ENCODE measurements around the gene TMEM167B. TPM values are rescaled to one million over a fixed set of nuclear protein-coding genes. Genes with fewer than 3 reads are reported as not detected.

Gene TMEM167B
- total and polyA plus RNA-seq, 2 of the 8 experiments (the other 6 are each of a cell fraction or from before 2014, with no cell fraction given): 3.6 to 14.8 TPM

GRCh38 chr1:109133002-109133706, 42.6 kb downstream of the TMEM167B start:
- Histone ChIP-seq H3K14ac (ENCODE audit: insufficient read length) (no peak overlapping the region), H3K27ac (ENCODE audit: low read depth, low read length) (no peak overlapping the region), H3K79me1 (ENCODE audit: low read depth, low read length) (no peaks in the 10 kb centered on the region), H3K9ac (replicated peaks in 1 of 4; ENCODE audit: extremely low read depth in 1 of 4, low read depth in 3 of 4, low read length in 3 of 4) (no peak overlapping the region), H3K18ac (ENCODE audit: extremely low read depth, low read length) (no peak overlapping the region), H4K91ac (replicated peaks; ENCODE audit: insufficient read length, low read length) (no peak overlapping the region), H4K8ac (ENCODE audit: extremely low read depth, insufficient read depth, low read length) (no peak overlapping the region), H2AFZ (ENCODE audit: low read length) (no peak overlapping the region), H3K9me3 (ENCODE audit: insufficient read depth in 2 of 2, low read depth in 1 of 2, low read length in 1 of 2) (no peaks in the 10 kb centered on the region), H3K79me2 (ENCODE audit: control insufficient read depth in 1 of 2, insufficient read depth in 2 of 2, low read length in 2 of 2) (no peaks in the 10 kb centered on the region), H3K36me3 (ENCODE audit: control insufficient read depth in 2 of 4, insufficient read depth in 4 of 4, low read length in 3 of 4) (no peaks in the 10 kb centered on the region), H3K4me3 (ENCODE audit: extremely low read depth in 1 of 4, insufficient read depth in 2 of 4, low read depth in 3 of 4, low read length in 4 of 4) (no peak overlapping the region), H2BK15ac (ENCODE audit: low read length) (no peak overlapping the region), H3K56ac (replicated peaks; ENCODE audit: insufficient read length, low read depth, low read length) (no peak overlapping the region), H3K4ac (replicated peaks; ENCODE audit: insufficient read length, low read depth, low read length) (no peak overlapping the region), H3K4me2 (ENCODE audit: insufficient read depth in 1 of 2, low read depth in 2 of 2, low read length in 2 of 2) (no peak overlapping the region), H3K23me2 (ENCODE audit: low read depth, low read length) (no peaks in the 10 kb centered on the region), H4K5ac (ENCODE audit: insufficient read length, low read depth, low read length) (no peak overlapping the region), H2BK120ac (replicated peaks; ENCODE audit: low read depth, low read length) (no peak overlapping the region), H3K4me1 (replicated peaks in 1 of 4; ENCODE audit: control insufficient read depth in 3 of 4, insufficient read depth in 4 of 4, low read length in 3 of 4) (no peaks in the 10 kb centered on the region), H3K23ac (ENCODE audit: insufficient read length) (no peak overlapping the region), H2BK5ac (ENCODE audit: low read depth, low read length) (no peak overlapping the region), H2BK20ac (ENCODE audit: low read length) (no peak overlapping the region), H4K20me1 (replicated peaks in 1 of 2; ENCODE audit: control insufficient read depth in 1 of 2, insufficient read depth in 2 of 2, low read length in 2 of 2) (no peaks in the 10 kb centered on the region), H2BK12ac (ENCODE audit: low read depth, low read length) (no peak overlapping the region), H2AK5ac (ENCODE audit: low read depth, low read length) (no peak overlapping the region), H3K27me3 (replicated peaks in 1 of 4; ENCODE audit: control insufficient read depth in 3 of 4, extremely low read depth in 1 of 4, insufficient read depth in 3 of 4, low read length in 3 of 4) (peaks cover 0 to 2% (median 0%) of the 10 kb centered on the region in 4 experiments; a peak in 1 of 7 replicates)
- no peak for DNase-seq (ENCODE audit: low read depth in 1 of 2, low spot score in 2 of 2)
- ChIA-PET POLR2A (ENCODE audit: partially characterized antibody) (no interaction called here), CTCF (ENCODE audit: partially characterized antibody) (interaction anchor here (1.6 kb wide), 1 partner anchor 19 kb away, joined by 4 read pairs; the partner anchor contains the start of gene ELAPOR1)
- WGBS, 2 experiments (ENCODE audit: extremely low coverage in 1 of 2, insufficient coverage in 1 of 2, insufficient read length in 1 of 2, insufficient replicate concordance in 2 of 2, low coverage in 1 of 2, low lambda C conversion rate in 2 of 2, missing lambda C conversion rate in 1 of 2): 92% methylated on average over 4 of the region's 4 CpGs; no CpG with 5 or more reads in 1 of the 2 experiments
- FAIRE-seq: no peak
- TF ChIP-seq SUZ12 (IDR thresholded peaks at IDR 0.05; ENCODE audit: low read length) (no peak), CHD2 (IDR thresholded peaks at IDR 0.05; ENCODE audit: low read length) (no peak), SIN3A (conservative IDR thresholded peaks at IDR 0.05 in 1 of 2, IDR thresholded peaks at IDR 0.05 in 1 of 2; ENCODE audit: low read depth in 1 of 2, low read length in 2 of 2) (no peak), ASH2L (IDR thresholded peaks at IDR 0.05; ENCODE audit: low read length) (no peak), POU5F1 (IDR thresholded peaks at IDR 0.05; ENCODE audit: low read depth, low read length) (no peak), BACH1 (IDR thresholded peaks at IDR 0.05; ENCODE audit: low read length) (no peak), POLR2A (IDR thresholded peaks at IDR 0.05; ENCODE audit: control extremely low read depth in 1 of 2, low read depth in 2 of 2, low read length in 2 of 2) (no peak), BRCA1 (IDR thresholded peaks at IDR 0.05; ENCODE audit: low read depth, low read length) (no peak), SAP30 (IDR thresholded peaks at IDR 0.05; ENCODE audit: insufficient read depth, insufficient replicate concordance, low read length) (no peak), TEAD4 (IDR thresholded peaks at IDR 0.05; ENCODE audit: low read depth, low read length) (no peak), TAF1 (IDR thresholded peaks at IDR 0.05; ENCODE audit: low read depth, low read length) (no peak), TAF7 (optimal IDR thresholded peaks at IDR 0.05; ENCODE audit: borderline replicate concordance, low read depth, low read length) (no peak), GABPA (IDR thresholded peaks at IDR 0.05; ENCODE audit: borderline replicate concordance, insufficient read depth, low read length) (no peak), RXRA (IDR thresholded peaks at IDR 0.05; ENCODE audit: insufficient read depth, low read depth, low read length) (no peak)

Data from H1 (cell line).